Upper lobe of left lung (tissue), 4 donors: ENCODE data around the gene ADCY7.

ENCODE experiments used
- POLR2A ChIP-seq, 4 donors: fragments of 450-650 bp; IDR thresholded peaks; one replicate each; pipeline ENCODE4 v1.5.1; 2016 to 2017; ENCODE audit warnings: antibody characterized with exemption in 4 of 4, mild to moderate bottlenecking in 2 of 4
- POLR2AphosphoS5 ChIP-seq, 2 donors: sonication (generic); formaldehyde crosslinking; IDR thresholded peaks; one replicate each; pipeline ENCODE4 v1.5.1; 2017; ENCODE audit warnings: antibody characterized with exemption in 2 of 2
- TF ChIP-seq, protein P1 (sequence below), 6 experiments: fragments of 450-650 bp in 4 of 6; fragments of 200-600 bp in 2 of 6; sonication (generic) in 2 of 6; IDR thresholded peaks; one replicate each; pipeline ENCODE4 v1.5.1; 2016 to 2019; ENCODE audit warnings: antibody characterized with exemption in 6 of 6

DNA sequence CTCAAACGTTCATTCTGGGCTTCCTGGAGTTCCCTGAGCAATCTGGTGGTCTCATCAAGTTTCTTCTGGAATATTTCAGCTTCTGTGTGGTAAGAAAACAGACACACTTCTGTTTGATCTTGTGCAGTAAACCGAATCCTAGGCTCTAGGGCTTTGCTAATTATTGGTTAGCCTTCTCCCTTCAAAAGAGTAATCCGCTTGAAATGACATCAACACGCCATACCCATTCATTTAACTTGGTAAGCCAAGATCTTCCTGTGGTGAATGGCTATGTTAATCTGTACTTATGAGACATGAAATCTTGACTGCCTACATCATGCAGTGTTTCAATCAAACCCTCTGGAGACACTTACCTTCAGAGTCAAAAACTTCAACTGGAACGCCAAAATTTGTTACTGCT is 54.0 kb downstream of the ADCY7 start:
- TF ChIP-seq POLR2A (IDR thresholded peaks at IDR 0.05) (no peak), POLR2AphosphoS5 (IDR thresholded peaks at IDR 0.05) (no peak)
- TF ChIP-seq, protein P1, sequence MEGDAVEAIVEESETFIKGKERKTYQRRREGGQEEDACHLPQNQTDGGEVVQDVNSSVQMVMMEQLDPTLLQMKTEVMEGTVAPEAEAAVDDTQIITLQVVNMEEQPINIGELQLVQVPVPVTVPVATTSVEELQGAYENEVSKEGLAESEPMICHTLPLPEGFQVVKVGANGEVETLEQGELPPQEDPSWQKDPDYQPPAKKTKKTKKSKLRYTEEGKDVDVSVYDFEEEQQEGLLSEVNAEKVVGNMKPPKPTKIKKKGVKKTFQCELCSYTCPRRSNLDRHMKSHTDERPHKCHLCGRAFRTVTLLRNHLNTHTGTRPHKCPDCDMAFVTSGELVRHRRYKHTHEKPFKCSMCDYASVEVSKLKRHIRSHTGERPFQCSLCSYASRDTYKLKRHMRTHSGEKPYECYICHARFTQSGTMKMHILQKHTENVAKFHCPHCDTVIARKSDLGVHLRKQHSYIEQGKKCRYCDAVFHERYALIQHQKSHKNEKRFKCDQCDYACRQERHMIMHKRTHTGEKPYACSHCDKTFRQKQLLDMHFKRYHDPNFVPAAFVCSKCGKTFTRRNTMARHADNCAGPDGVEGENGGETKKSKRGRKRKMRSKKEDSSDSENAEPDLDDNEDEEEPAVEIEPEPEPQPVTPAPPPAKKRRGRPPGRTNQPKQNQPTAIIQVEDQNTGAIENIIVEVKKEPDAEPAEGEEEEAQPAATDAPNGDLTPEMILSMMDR (IDR thresholded peaks at IDR 0.05): no peak
